HG02973 (cell line): Measurements from ENCODE around the gene GPHN.

Experiments used
- ATAC-seq: cut with Tn5 transposase; IDR thresholded peaks from one replicate; pipeline ENCODE4 v1.9.1; 2021; ENCODE audit warnings: moderate library complexity; ENCODE audit not compliant: unreplicated experiment

Gene GPHN

GRCh38 chr14:67207810-67208209 lies 699.9 kb downstream of the GPHN start:
- no peak for ATAC-seq

GRCh38 chr14:67218126-67218525 lies 710.2 kb downstream of the GPHN start:
- no peak for ATAC-seq

DNA sequence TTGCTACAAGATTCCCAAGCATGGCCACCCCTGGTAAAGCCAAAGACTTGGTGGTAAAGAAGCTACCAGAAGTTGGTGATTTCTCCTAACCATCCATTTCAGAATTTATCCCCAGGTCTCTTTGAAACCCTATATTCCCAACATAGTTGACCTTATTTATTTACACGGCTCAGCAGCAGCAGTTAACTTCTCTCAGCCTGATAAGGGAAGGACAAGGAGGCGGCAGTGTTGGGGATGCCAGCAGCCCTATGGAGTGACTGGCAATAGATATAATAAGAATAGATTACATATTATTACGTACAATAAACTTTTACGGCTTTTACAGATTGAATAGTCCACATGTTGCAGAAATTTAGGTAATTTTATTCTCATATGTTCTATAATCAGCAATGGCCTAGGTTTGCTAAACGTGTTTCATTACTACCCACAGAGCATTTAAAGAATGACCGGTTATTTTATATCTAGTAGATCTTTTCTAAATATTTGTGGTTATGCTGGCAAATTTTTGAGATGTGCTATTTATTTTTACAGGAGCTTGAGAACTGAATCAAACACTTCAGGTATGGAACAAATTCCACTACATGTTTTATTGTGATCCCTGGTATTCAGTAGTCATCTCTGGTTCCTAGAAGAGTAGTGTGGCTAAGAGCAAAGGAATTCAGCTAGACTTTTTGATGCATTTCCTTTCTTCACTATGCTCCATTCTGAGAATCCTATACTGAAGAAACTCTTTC lies 713.5 kb downstream of the GPHN start:
- ATAC-seq: no peak

DNA sequence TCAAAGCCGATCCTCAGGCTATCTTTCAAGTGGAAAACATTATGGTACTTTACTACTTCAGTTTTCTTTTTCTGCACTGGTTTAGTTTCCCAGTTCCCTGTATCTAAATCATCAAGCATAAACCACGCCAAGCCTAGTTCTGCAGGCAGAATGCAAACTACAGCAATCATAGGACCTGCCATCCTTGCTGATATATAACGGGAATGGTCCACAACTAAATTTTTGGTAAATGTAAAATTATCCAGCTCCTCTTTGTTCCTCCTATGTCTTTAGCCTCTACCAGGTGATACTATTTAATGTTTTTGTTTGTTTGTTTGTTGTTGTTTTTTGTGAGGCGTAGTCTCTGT lies 714.0 kb downstream of the GPHN start:
- no peak for ATAC-seq

DNA sequence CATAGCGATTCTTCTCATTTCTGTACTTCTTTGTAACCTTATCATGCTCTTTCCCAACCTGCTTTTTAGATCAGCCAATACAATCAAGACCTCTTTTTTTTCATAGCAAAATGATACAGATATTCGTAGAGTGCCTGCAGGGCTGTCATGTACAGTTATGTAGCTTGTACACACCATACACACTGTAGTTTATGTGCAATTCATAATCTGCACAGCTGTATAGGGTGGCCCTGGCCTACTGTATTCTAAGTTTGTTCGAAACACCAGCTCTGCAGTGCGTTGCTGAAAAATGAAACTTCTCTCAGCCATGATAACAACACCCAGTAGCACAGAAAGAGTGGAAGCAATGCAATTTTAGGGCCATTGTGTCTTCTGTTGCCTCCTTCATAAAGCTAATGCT lies 717.6 kb downstream of the GPHN start:
- ATAC-seq: no peak

GRCh38 chr14:67228325-67228984 lies 720.5 kb downstream of the GPHN start:
- no peak for ATAC-seq
